Esophagus squamous epithelium (tissue), 5 donors: ENCODE data around the gene BAZ1A. TPM values are rescaled to one million over a fixed set of nuclear protein-coding genes. Genes with fewer than 3 reads are reported as not detected.

ENCODE experiments used
- DNase-seq: peaks from one replicate; lab custom pipeline; 2025; lab: John Stamatoyannopoulos, UW
- H3K27ac ChIP-seq, 4 donors: fragments of 200-600 bp; sonication (generic); one replicate each; pipeline ENCODE4 v1.5.1; 2016 to 2019; ENCODE audit warnings: mild to moderate bottlenecking in 1 of 4
- H3K27me3 ChIP-seq, 4 donors: fragments of 200-600 bp; sonication (generic); 1 replicate in 3 of 4; 2 replicates in 1 of 4; pipeline versions ENCODE4 v1.5.1 to v1.6.0; 2017 to 2021; ENCODE audit warnings: antibody characterized with exemption in 1 of 4
- H3K36me3 ChIP-seq, 3 donors: fragments of 200-600 bp; sonication (generic); one replicate each; pipeline ENCODE4 v1.5.1; 2016 to 2019
- H3K4me1 ChIP-seq, 3 donors: fragments of 200-600 bp; sonication (generic); one replicate each; pipeline ENCODE4 v1.5.1; 2017 to 2019
- H3K4me3 ChIP-seq, 4 donors: fragments of 200-600 bp; sonication (generic); 1 replicate in 3 of 4; 2 replicates in 1 of 4; pipeline ENCODE4 v1.5.1; 2016 to 2019; ENCODE audit warnings: mild to moderate bottlenecking in 2 of 4, moderate library complexity in 1 of 4
- H3K9me3 ChIP-seq, 3 donors: fragments of 200-600 bp; sonication (generic); one replicate each; pipeline ENCODE4 v1.5.1; 2016 to 2019
- CTCF ChIP-seq, 6 experiments: fragments of 450-650 bp in 4 of 6; fragments of 200-600 bp in 2 of 6; sonication (generic) in 2 of 6; IDR thresholded peaks; one replicate each; pipeline ENCODE4 v1.5.1; 2016 to 2019; ENCODE audit warnings: antibody characterized with exemption in 6 of 6, mild to moderate bottlenecking in 4 of 6, moderate library complexity in 4 of 6
- POLR2A ChIP-seq, 4 donors: fragments of 450-650 bp; IDR thresholded peaks; one replicate each; pipeline ENCODE4 v1.6.1; 2017; ENCODE audit warnings: antibody characterized with exemption in 4 of 4, mild to moderate bottlenecking in 4 of 4, moderate library complexity in 3 of 4
- WGBS, 2 donors: methylation state at CpG; one replicate each; pipeline ENCODE4 v1.1.5; 2018; 5-methylcytosine and 5-hydroxymethylcytosine counted together
- intact Hi-C: fragments of 100-400 bp; cut with DNase I; formaldehyde crosslinking; loops from one replicate; pipeline ENCODE4 v1.15.0; 2022
- total RNA-seq, 4 donors: library from RNA; depleted of rRNA; stranded (reverse); fragments of >200 nt; gene quantifications; one replicate each; pipeline ENCODE4 v1.1.0, GENCODE V29; 2016
- donor health status: DM: yes; HTN: yes; CAD: no.

Gene BAZ1A
- total RNA-seq, 4 donors from 2014 or later = 19.1 to 57.5 (median 53.8) TPM

- no peak for TF ChIP-seq POLR2A (IDR thresholded peaks at IDR 0.05)
- no peak for TF ChIP-seq CTCF (IDR thresholded peaks at IDR 0.05)
- no peaks in the 10 kb centered on the region for H3K27me3 ChIP-seq
- intact Hi-C loops = no loop called here
- H3K4me3 ChIP-seq = no peak overlapping the region
- 79 to 86% methylated on average over 1 of the region's 1 CpG for WGBS, 2 donors
- no peaks in the 10 kb centered on the region for H3K9me3 ChIP-seq
- no peak overlapping the region for H3K27ac ChIP-seq
- DNase-seq = no peak
- H3K36me3 ChIP-seq = peaks cover 0 to under 1% (median 0%) of the 10 kb centered on the region in 3 donors
- H3K4me1 ChIP-seq = peaks cover 0 to 17% (median 2%) of the 10 kb centered on the region in 3 donors
Observed at GRCh38 chr14:34835312-34835711, 39.8 kb downstream of the BAZ1A start.

- TF ChIP-seq POLR2A (IDR thresholded peaks at IDR 0.05) = no peak
- TF ChIP-seq CTCF (IDR thresholded peaks at IDR 0.05) = no peak
- H3K9me3 ChIP-seq = no peaks in the 10 kb centered on the region
- H3K36me3 ChIP-seq = no peaks in the 10 kb centered on the region
- H3K4me1 ChIP-seq = peaks cover 0 to 17% (median 2%) of the 10 kb centered on the region in 3 donors
- H3K27ac ChIP-seq = no peak overlapping the region
- intact Hi-C loops = no loop called here
- DNase-seq = no peak
- 81% methylated on average over 2 of the region's 2 CpGs for WGBS, 2 donors
- no peak overlapping the region for H3K4me3 ChIP-seq
- no peaks in the 10 kb centered on the region for H3K27me3 ChIP-seq
Observed at GRCh38 chr14:34833549-34834523, 41.3 kb downstream of the BAZ1A start.

GRCh38 chr14:34826661-34827060, 48.5 kb downstream of the BAZ1A start:
- 70 to 84% methylated on average over 2 of the region's 2 CpGs for WGBS, 2 donors
- no peak for DNase-seq
- H3K9me3 ChIP-seq = no peaks in the 10 kb centered on the region
- H3K36me3 ChIP-seq = peaks cover 0 to 39% (median 3%) of the 10 kb centered on the region in 3 donors
- H3K4me3 ChIP-seq = no peak overlapping the region
- intact Hi-C loops = no loop called here
- H3K27ac ChIP-seq = no peak overlapping the region
- no peaks in the 10 kb centered on the region for H3K27me3 ChIP-seq
- no peak for TF ChIP-seq CTCF (IDR thresholded peaks at IDR 0.05)
- TF ChIP-seq POLR2A (IDR thresholded peaks at IDR 0.05) = no peak
- H3K4me1 ChIP-seq = peaks cover 0 to 4% (median 0%) of the 10 kb centered on the region in 3 donors

- intact Hi-C loops = no loop called here
- no peak for DNase-seq
- 79 to 87% methylated on average over 2 to 3 of the region's 3 CpGs for WGBS, 2 donors
- Histone ChIP-seq H3K36me3 (peaks cover 0 to 57% (median 3%) of the 10 kb centered on the region in 3 donors), H3K9me3 (no peaks in the 10 kb centered on the region), H3K4me1 (no peaks in the 10 kb centered on the region), H3K4me3 (no peak overlapping the region), H3K27me3 (no peaks in the 10 kb centered on the region), H3K27ac (no peak overlapping the region)
- no peak for TF ChIP-seq POLR2A (IDR thresholded peaks at IDR 0.05)
- no peak for TF ChIP-seq CTCF (IDR thresholded peaks at IDR 0.05)
Observed at GRCh38 chr14:34824826-34825225, 50.3 kb downstream of the BAZ1A start.

- Histone ChIP-seq H3K27me3 (no peaks in the 10 kb centered on the region), H3K4me3 (no peak overlapping the region), H3K27ac (no peak overlapping the region), H3K9me3 (no peaks in the 10 kb centered on the region), H3K4me1 (no peaks in the 10 kb centered on the region), H3K36me3 (peaks cover 0 to 63% (median 3%) of the 10 kb centered on the region in 3 donors)
- DNase-seq = no peak
- TF ChIP-seq POLR2A (IDR thresholded peaks at IDR 0.05) (no peak), CTCF (IDR thresholded peaks at IDR 0.05) (no peak)
- intact Hi-C loops = no loop called here
- WGBS, 2 donors = 90 to 94% methylated on average over 1 of the region's 1 CpG
Observed at GRCh38 chr14:34824256-34824655, 50.9 kb downstream of the BAZ1A start.
